ENCODE measurements around the gene PLEKHH2. TPM values are rescaled to one million over a fixed set of nuclear protein-coding genes. Genes with fewer than 3 reads are reported as not detected.

PLEKHH2 gene
- total and polyA plus RNA-seq, 11 donors: 0.10 to 6.5 (median 1.2) TPM

GRCh38 chr2:43791035-43791765 is 154.1 kb downstream of the PLEKHH2 start:
- Histone ChIP-seq H3K4me1 (peaks cover 0 to 11% (median 0%) of the 10 kb centered on the region in 12 donors), H3K27me3 (no peaks in the 10 kb centered on the region), H3K4me3 (no peak overlapping the region), H3K36me3 (peaks cover 0 to 90% (median 31%) of the 10 kb centered on the region in 9 donors), H3K27ac (peak overlapping the region in 2 of 12 donors; percentile 30 to 73), H3K9me3 (no peaks in the 10 kb centered on the region)
- intact Hi-C loops (cut with DNase I): no loop called here
- no peak for TF ChIP-seq POLR2A (IDR thresholded peaks at IDR 0.05)
- DNase-seq (no peak), ATAC-seq (no peak)
- 97 to 100% (median 99%) methylated on average over 2 of the region's 2 CpGs for WGBS, 4 donors

GRCh38 chr2:43792653-43793052 is 155.6 kb downstream of the PLEKHH2 start:
- TF ChIP-seq, protein P1, sequence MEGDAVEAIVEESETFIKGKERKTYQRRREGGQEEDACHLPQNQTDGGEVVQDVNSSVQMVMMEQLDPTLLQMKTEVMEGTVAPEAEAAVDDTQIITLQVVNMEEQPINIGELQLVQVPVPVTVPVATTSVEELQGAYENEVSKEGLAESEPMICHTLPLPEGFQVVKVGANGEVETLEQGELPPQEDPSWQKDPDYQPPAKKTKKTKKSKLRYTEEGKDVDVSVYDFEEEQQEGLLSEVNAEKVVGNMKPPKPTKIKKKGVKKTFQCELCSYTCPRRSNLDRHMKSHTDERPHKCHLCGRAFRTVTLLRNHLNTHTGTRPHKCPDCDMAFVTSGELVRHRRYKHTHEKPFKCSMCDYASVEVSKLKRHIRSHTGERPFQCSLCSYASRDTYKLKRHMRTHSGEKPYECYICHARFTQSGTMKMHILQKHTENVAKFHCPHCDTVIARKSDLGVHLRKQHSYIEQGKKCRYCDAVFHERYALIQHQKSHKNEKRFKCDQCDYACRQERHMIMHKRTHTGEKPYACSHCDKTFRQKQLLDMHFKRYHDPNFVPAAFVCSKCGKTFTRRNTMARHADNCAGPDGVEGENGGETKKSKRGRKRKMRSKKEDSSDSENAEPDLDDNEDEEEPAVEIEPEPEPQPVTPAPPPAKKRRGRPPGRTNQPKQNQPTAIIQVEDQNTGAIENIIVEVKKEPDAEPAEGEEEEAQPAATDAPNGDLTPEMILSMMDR (IDR thresholded peaks at IDR 0.05): no peak
- TF ChIP-seq POLR2A (IDR thresholded peaks at IDR 0.05): no peak
- ATAC-seq (no peak), DNase-seq (no peak)
- H3K27me3 ChIP-seq: no peaks in the 10 kb centered on the region
- H3K4me3 ChIP-seq: no peak overlapping the region
- H3K9me3 ChIP-seq: no peaks in the 10 kb centered on the region
- H3K4me1 ChIP-seq: peaks cover 0 to 11% (median 0%) of the 10 kb centered on the region in 12 donors
- H3K36me3 ChIP-seq: peaks cover 0 to 91% (median 30%) of the 10 kb centered on the region in 9 donors
- intact Hi-C loops (cut with DNase I): no loop called here
- WGBS, 4 donors: 89 to 99% (median 94%) methylated on average over 3 of the region's 3 CpGs
- H3K27ac ChIP-seq: no peak overlapping the region

DNA sequence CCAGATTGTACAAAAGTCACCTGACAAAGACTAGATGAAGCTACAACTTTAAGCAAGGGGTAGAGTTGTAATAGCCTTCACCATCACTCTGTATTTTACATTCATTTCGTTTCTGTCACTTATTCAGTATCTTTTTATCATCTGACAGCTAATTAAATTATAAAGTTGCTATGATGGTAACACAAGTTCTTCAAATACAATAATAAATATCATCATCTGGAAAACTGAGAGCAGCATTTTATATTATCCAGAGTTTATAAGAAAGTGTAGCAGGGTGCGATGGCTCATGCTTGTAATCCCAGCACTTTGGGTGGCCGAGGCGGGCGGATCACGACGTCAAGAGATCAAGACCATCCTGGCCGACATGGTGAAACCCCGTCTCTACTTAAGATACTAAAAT is 157.9 kb downstream of the PLEKHH2 start:
- Histone ChIP-seq H3K27me3 (no peaks in the 10 kb centered on the region), H3K27ac (no peak overlapping the region), H3K4me3 (no peak overlapping the region), H3K4me1 (peaks cover 0 to 7% (median 0%) of the 10 kb centered on the region in 12 donors), H3K9me3 (no peaks in the 10 kb centered on the region), H3K36me3 (peaks cover 0 to 78% (median 22%) of the 10 kb centered on the region in 9 donors)
- TF ChIP-seq, protein P1 (IDR thresholded peaks at IDR 0.05): no peak
- DNase-seq (no peak), ATAC-seq (no peak)
- WGBS, 4 donors: 93 to 96% (median 95%) methylated on average over 9 of the region's 9 CpGs
- intact Hi-C loops (cut with DNase I): no loop called here

GRCh38 chr2:43796206-43796605 is 159.1 kb downstream of the PLEKHH2 start:
- Histone ChIP-seq H3K4me3 (no peak overlapping the region), H3K27me3 (no peaks in the 10 kb centered on the region)
- WGBS, 4 donors: 43 to 65% (median 59%) methylated on average over 1 of the region's 1 CpG

More at GRCh38 chr2:43796206-43796605, 159.1 kb downstream of the PLEKHH2 start:
- ATAC-seq (no peak), DNase-seq (no peak)
- Histone ChIP-seq H3K36me3 (peaks cover 0 to 68% (median 17%) of the 10 kb centered on the region in 9 donors), H3K9me3 (no peaks in the 10 kb centered on the region), H3K27ac (no peak overlapping the region), H3K4me1 (peaks cover 0 to 1% (median 0%) of the 10 kb centered on the region in 12 donors)
- TF ChIP-seq, protein P1 (IDR thresholded peaks at IDR 0.05): no peak
- TF ChIP-seq POLR2A (IDR thresholded peaks at IDR 0.05): no peak
- intact Hi-C loops (cut with DNase I): no loop called here
